Measurements from ENCODE around the gene ARHGAP33. TPM values are rescaled to one million over a fixed set of nuclear protein-coding genes. Genes with fewer than 3 reads are reported as not detected.

ARHGAP33 gene
- under 0.01 TPM in 1 of 2 replicates, not detected in the other for total RNA-seq

GRCh38 chr19:35775298-35776101, at the start of gene ARHGAP33:
Gene ARHGAP33 (plus strand): TSS chr19:35775564. CDS start chr19:35775659, 95 bp downstream.

GRCh38 chr19:35742121-35742724, 33.1 kb upstream of the ARHGAP33 start, which contains the start of gene IGFLR1:
Gene IGFLR1 (minus strand): TSS chr19:35742452. CDS start chr19:35741180, 1,272 bp downstream.

GRCh38 chr19:35745328-35746086, 29.9 kb upstream of the ARHGAP33 start, which contains the start of the genes PSENEN and U2AF1L4:
Gene PSENEN (plus strand): TSS chr19:35745651. CDS start chr19:35745931, 280 bp downstream.
Gene U2AF1L4 (minus strand): TSS chr19:35745418. CDS start chr19:35745391, 27 bp downstream.

GRCh38 chr19:35748106-35749020, 27.0 kb upstream of the ARHGAP33 start, which contains the start of gene LIN37:
Gene LIN37 (plus strand): TSS chr19:35748576. CDS start chr19:35748725, 149 bp downstream.

GRCh38 chr19:35756377-35757230, 18.8 kb upstream of the ARHGAP33 start, which contains the start of gene HSPB6:
Gene HSPB6 (minus strand): TSS chr19:35757029. CDS start chr19:35757008, 21 bp downstream.

GRCh38 chr19:35757749-35758608, 17.4 kb upstream of the ARHGAP33 start, which contains the start of gene PROSER3:
Gene PROSER3 (plus strand): TSS chr19:35758176. CDS start chr19:35758216, 40 bp downstream.

GRCh38 chr19:35812220-35813042, 37.1 kb downstream of the ARHGAP33 start, which contains the start of gene PRODH2:
Gene PRODH2 (minus strand): TSS chr19:35812845. CDS start chr19:35812805, 40 bp downstream.

Other genes with a start within 250 kb of the ARHGAP33 start
- 2.3 and 16.6 TPM in 2 replicates for gene SBSN, start 247.3 kb upstream of the ARHGAP33 start, total RNA-seq
- gene GAPDHS, start 242.1 kb upstream of the ARHGAP33 start, total RNA-seq = not detected in 2 replicates
- 132 and 141 TPM in 2 replicates for gene TMEM147, start 229.9 kb upstream of the ARHGAP33 start, total RNA-seq
- gene ATP4A, start 211.9 kb upstream of the ARHGAP33 start, total RNA-seq = not detected in 2 replicates
- not detected in 2 replicates for gene PMIS2, start 189.4 kb upstream of the ARHGAP33 start, total RNA-seq
- 3.8 and 7.5 TPM in 2 replicates for gene HAUS5, start 162.8 kb upstream of the ARHGAP33 start, total RNA-seq
- gene RBM42, start 146.5 kb upstream of the ARHGAP33 start, total RNA-seq = 40.9 and 48.0 TPM in 2 replicates
- not detected in 2 replicates for gene ETV2, start 133.8 kb upstream of the ARHGAP33 start, total RNA-seq
- gene COX6B1, start 127.2 kb upstream of the ARHGAP33 start, total RNA-seq = 309 and 377 TPM in 2 replicates
- not detected in 2 replicates for gene UPK1A, start 109.0 kb upstream of the ARHGAP33 start, total RNA-seq
- gene ZBTB32, start 71.0 kb upstream of the ARHGAP33 start, total RNA-seq = not detected in 2 replicates
- 6.7 and 7.9 TPM in 2 replicates for gene KMT2B, start 57.6 kb upstream of the ARHGAP33 start, total RNA-seq
- not detected in 2 replicates for gene IGFLR1, start 33.1 kb upstream of the ARHGAP33 start, total RNA-seq
- 3.2 and 5.3 TPM in 2 replicates for gene U2AF1L4, start 30.1 kb upstream of the ARHGAP33 start, total RNA-seq
- gene PSENEN, start 29.9 kb upstream of the ARHGAP33 start, total RNA-seq = 15.9 and 18.1 TPM in 2 replicates
- gene LIN37, start 27.0 kb upstream of the ARHGAP33 start, total RNA-seq = 6.4 and 8.0 TPM in 2 replicates
- 0.43 TPM in 1 of 2 replicates, not detected in the other for gene HSPB6, start 18.5 kb upstream of the ARHGAP33 start, total RNA-seq
- gene PROSER3, start 17.4 kb upstream of the ARHGAP33 start, total RNA-seq = 2.9 and 4.0 TPM in 2 replicates
- not detected in 2 replicates for gene PRODH2, start 37.3 kb downstream of the ARHGAP33 start, total RNA-seq
- not detected in 2 replicates for gene NPHS1, start 76.9 kb downstream of the ARHGAP33 start, total RNA-seq
- gene KIRREL2, start 81.3 kb downstream of the ARHGAP33 start, total RNA-seq = not detected in 2 replicates
- gene APLP1, start 93.0 kb downstream of the ARHGAP33 start, total RNA-seq = 1.7 TPM in 1 of 2 replicates, not detected in the other
- 3.8 and 7.2 TPM in 2 replicates for gene NFKBID, start 125.0 kb downstream of the ARHGAP33 start, total RNA-seq
- not detected in 2 replicates for gene HCST, start 127.0 kb downstream of the ARHGAP33 start, total RNA-seq
- gene TYROBP, start 132.7 kb downstream of the ARHGAP33 start, total RNA-seq = not detected in 2 replicates
- gene LRFN3, start 160.8 kb downstream of the ARHGAP33 start, total RNA-seq = 1.7 and 2.1 TPM in 2 replicates
- gene SDHAF1, start 219.6 kb downstream of the ARHGAP33 start, total RNA-seq = 14.2 and 26.9 TPM in 2 replicates
- 9.4 and 12.4 TPM in 2 replicates for gene SYNE4, start 233.2 kb downstream of the ARHGAP33 start, total RNA-seq
- 16.0 and 19.0 TPM in 2 replicates for gene ALKBH6, start 238.6 kb downstream of the ARHGAP33 start, total RNA-seq